Prostate gland (tissue), 2 donors: ENCODE results near the gene SERF1B.
"Not testable (repeated sequence)": the region's sequence is repeated elsewhere in the genome, so short reads cannot be mapped to it uniquely, and the experiment has no call there.

Experiments
- POLR2A ChIP-seq: fragments of 450-650 bp; IDR thresholded peaks from one replicate; pipeline ENCODE4 v1.6.1; 2016; ENCODE audit warnings: antibody characterized with exemption, mild to moderate bottlenecking
- TF ChIP-seq, protein P1 (sequence below), 4 experiments: fragments of 200-600 bp in 2 of 4; fragments of 450-650 bp in 2 of 4; sonication (generic) in 2 of 4; IDR thresholded peaks; 1 replicate in 3 of 4; 2 replicates in 1 of 4; pipeline ENCODE4 v1.5.1; 2016 to 2019; ENCODE audit warnings: antibody characterized with exemption in 4 of 4, mild to moderate bottlenecking in 2 of 4, moderate library complexity in 2 of 4

DNA sequence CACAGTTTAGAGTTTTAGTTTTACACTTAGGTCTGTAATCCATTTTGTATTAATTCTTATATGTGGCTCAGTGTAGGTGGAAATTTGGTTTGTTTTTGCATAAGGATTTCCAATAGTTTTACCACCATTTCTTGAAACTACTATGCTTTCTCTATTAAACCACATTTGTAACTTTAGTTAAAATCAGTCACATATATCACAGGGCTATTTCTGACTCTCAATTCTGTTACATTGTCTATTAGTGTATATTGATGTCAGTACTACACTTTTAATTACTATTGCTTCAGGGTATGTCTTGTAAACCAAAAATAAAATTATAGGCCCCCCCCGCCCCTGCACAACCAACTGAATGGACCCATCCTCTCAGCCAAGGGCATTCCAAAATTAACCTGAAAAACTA, 32.1 kb downstream of the SERF1B start:
- TF ChIP-seq, protein P1, sequence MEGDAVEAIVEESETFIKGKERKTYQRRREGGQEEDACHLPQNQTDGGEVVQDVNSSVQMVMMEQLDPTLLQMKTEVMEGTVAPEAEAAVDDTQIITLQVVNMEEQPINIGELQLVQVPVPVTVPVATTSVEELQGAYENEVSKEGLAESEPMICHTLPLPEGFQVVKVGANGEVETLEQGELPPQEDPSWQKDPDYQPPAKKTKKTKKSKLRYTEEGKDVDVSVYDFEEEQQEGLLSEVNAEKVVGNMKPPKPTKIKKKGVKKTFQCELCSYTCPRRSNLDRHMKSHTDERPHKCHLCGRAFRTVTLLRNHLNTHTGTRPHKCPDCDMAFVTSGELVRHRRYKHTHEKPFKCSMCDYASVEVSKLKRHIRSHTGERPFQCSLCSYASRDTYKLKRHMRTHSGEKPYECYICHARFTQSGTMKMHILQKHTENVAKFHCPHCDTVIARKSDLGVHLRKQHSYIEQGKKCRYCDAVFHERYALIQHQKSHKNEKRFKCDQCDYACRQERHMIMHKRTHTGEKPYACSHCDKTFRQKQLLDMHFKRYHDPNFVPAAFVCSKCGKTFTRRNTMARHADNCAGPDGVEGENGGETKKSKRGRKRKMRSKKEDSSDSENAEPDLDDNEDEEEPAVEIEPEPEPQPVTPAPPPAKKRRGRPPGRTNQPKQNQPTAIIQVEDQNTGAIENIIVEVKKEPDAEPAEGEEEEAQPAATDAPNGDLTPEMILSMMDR (IDR thresholded peaks at IDR 0.05), result not testable (repeated sequence)
- not testable (repeated sequence) for TF ChIP-seq POLR2A
